HG03103 (cell line): ENCODE data around the gene STK39.

Source experiments
- ATAC-seq: cut with Tn5 transposase; IDR thresholded peaks from one replicate; pipeline ENCODE4 v1.9.1; 2021; ENCODE audit warnings: low read depth; ENCODE audit not compliant: unreplicated experiment

Gene STK39

DNA sequence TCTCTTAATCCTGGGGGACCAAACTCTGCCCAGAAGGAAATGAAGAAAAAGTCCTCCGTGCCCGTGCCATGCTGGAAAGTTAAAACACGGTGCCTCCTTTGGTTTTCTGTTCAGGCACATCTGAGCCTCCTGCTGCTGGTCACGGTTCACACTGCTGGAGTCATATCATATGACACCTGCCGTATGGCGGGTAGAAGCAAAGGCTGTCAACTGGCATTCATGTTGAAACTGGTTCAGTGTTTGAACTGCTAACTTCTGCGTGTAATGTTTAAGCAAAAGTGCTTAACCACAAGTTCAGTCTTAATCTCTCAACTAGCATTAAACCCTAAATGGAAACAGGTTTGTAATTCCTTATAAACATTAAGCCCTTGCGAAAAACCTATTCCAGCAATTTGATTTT, 3.1 kb downstream of the STK39 start:
- no peak for ATAC-seq

DNA sequence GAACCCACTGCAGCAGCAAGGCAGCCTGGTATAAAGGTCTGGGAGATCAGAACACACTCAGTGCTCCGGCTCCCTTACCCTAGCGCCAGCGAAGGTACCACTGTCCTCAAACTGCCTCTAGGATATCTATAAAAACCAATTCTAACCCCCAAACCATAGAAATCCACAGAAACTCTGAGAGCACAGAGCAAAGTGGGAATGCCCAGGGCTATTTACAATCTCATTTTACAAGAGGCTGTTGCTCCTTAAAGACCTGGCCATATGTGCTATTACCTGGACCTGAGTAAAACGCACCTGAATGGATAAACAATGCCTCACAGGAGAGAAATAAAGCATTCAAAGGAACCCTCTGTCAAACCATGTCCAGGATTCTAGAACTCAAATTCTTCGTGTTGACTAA, 4.3 kb downstream of the STK39 start:
- no peak for ATAC-seq

GRCh38 chr2:168241746-168242145, 5.6 kb downstream of the STK39 start:
- no peak for ATAC-seq

- no peak for ATAC-seq
Measured at GRCh38 chr2:168241208-168241607, 6.2 kb downstream of the STK39 start.

DNA sequence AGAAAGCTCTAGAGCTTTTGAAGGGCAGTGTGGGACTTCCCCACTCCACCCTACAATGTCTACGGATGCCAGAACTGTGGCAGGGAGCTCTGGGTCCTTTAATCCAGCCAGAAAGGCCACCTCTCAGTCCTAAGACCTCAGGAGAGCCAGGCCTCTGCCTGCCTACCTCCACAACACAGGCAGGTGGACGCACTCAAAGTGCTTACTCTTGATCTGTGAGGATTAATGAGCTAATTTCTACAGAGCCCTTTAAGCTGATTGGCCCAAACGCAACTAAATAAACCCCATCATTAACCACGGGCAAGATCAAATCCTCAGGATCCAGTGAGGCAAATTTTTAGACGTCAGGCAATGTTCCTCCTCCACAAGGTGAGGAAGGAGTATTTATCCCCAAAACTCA, 8.1 kb downstream of the STK39 start:
- ATAC-seq, result no peak

DNA sequence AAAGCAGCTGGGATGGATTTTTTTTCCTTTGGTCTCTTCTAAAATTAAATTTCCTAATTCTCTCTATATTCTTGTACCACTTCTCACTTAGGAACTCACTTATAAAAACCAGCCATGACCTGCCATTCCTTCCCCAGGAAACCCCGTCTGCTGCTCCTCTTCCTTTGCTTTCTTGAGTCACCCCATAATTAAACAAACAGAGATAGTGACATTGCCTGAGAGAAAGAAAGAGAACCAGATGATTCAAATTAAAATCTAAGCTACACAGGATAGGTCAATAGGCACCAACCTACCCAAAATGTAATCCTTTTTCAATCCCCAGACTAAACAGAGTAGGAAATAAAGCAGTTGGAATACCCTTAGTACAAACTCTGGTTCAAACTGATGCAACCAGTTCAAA, 9.7 kb downstream of the STK39 start:
- no peak for ATAC-seq

DNA sequence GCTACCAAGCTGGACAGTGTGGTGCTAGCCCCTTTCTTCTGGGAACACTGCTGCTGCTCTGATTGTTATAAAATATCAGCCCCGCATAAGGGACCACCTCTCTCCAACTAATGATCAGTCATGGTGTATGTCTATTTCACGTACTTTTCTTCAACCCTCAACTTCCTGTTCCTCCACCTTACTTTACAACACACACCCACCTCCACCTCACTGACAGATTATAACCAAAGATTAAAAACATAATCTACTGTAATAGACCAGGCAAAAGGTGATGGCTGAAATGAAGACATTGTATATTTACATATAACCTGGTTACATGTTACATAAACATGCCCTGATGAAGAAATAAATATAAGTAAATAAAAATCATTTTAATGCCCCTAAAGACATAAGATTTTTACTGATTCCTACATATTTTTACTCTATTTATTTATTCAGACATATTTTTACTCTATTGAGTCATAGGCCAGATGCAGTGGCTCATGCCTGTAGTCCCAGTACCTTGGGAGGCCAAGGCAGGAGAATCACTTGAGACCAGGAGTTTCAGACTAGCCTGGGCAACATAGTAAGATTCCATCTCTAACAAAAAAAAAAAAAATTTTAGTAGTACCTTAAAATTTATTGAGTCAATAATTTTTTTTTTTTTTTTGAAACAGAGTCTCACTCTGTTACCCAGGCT, 12.8 kb downstream of the STK39 start:
- ATAC-seq, result no peak

DNA sequence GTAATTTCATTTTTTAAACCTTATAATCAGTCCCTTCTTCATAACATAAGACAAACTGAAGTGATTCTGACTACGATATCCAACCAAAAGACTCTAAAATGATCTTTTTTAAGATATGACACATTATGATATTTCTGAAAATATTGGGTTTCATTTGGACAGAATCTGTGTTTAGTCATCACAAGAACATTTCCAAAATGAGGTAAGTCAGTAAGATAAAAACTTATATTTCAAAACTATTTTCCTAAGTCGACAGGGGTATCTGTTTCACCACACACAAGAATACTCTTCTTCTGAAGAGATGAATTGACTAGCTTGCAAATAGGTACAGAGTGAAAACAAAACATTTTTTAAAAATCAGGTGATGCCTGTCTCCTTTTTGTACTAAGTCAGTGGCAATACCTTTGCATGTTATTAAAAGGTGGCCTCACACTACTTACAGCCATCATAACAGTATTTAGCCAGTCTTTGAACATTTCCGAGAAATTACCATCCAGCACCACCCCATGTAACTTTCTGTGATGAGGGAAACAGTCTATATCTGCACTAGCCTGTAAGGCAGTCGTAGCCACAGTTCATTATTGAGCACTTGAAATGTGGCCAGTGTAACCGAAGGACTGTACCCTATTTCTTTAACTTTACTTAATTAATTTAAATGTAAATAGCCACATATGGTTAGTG, 13.5 kb downstream of the STK39 start:
- ATAC-seq, result no peak

GRCh38 chr2:168233166-168233565, 14.2 kb downstream of the STK39 start:
- ATAC-seq, result no peak

- no peak for ATAC-seq
Measured at GRCh38 chr2:168231609-168232241, 15.7 kb downstream of the STK39 start.

- no peak for ATAC-seq
Measured at GRCh38 chr2:168230389-168230788, 17.0 kb downstream of the STK39 start.

DNA sequence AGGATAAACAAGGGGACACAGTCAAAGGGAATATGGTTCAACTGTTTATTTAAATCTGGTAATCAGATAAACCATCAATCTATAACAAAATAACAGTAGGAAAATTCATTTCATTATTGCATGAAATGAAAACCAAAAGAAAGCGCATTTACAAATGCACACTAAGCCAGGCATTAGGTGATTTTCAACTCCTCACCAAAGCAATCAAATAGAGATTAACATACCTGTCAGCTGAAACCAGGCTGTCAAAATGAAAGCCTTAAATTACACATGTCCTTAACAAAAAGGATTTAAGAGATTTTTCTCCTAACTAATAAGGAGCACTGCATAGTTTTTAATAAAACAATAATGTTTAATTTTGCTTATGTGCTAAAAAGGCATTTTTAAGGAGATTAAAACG, 23.0 kb downstream of the STK39 start:
- ATAC-seq, result no peak

DNA sequence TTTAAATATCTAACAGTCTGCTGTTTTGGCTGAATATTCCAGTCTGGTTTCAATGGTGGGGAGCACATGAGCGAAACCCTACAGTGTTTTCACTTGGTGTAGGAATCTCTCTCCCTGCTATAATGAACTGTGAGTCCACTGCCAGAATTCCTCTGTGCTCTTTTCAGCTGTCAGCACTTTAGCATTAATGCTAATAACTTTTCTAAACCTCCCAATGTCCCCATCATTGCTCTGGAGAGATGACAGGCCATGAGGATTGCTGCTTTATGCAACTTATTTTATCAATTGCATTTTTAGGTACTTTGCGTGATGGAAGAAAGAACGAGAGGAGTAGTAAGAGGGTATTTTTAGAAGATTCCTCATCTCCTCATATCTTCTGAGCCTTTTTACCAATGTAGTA, 25.3 kb downstream of the STK39 start:
- no peak for ATAC-seq

DNA sequence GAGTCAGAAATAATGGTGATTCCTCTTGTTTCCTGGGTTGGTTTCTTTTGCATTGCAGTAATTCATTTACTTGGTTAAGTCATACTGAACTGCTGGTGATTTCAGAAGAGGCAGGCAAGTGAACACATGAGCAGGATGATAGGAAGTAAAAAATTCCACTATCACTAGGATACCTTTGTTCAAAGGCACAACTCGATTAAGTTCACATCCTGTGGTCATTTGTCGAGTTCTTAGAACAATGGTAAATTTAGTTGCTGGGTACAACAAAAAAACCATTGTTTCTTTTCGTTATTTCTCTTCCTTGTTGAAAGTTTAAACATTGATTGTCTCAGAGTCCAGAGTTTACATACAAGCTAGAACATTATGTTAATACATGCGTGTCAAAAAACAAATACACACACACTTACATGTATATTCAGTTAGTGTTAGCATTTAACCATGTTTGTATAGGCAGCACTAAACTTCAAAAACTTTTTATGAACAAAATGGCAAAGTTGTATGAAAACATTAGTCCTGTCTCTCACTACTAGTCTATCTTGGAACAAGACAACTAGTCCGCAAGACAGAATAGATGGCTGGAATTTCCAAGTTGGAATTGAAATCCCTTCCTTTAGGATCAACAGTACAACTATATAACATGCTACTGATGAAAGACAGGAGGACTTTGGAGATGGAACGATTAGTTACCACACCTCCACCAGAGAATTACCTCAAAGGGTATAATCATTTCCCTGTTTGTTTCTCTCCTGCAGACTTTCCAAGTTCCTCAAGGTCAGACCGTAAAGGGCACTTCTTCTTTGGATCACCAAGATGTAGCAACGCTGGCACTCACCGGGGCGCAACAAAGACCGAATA, 26.2 kb downstream of the STK39 start:
- ATAC-seq, result no peak

- ATAC-seq, result no peak
Measured at GRCh38 chr2:168217920-168218319, 29.5 kb downstream of the STK39 start.

DNA sequence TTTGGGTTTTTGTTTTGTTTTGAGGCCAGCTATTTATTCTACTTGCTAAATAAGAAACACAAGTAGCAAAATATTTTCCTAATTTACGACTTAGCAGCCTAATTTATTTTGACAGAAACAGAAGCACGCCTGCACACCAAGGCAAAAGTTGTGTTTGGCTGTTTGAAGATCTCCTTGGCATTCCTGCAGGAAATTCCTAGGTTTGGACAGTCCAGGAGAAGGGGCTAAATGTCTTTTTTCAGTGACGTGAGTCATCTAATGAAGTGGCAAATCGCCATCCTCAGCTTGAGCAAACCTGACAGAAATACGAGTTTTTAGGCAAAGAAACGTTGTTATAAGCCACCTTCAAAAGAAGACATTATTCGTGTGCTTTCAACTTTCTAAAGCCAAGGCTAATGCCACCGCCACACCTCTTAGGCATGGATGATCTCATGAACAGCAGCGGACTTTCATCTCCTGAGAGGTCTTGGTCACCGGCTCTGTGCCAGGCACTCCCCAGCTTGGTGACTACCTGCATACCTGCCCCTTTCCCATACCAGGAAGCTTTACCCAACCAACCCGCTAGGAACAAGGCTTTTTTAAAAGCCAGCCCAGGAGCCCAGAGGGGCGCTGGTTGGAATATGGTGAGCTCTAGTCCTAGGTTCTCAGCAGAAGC, 30.9 kb downstream of the STK39 start:
- no peak for ATAC-seq

DNA sequence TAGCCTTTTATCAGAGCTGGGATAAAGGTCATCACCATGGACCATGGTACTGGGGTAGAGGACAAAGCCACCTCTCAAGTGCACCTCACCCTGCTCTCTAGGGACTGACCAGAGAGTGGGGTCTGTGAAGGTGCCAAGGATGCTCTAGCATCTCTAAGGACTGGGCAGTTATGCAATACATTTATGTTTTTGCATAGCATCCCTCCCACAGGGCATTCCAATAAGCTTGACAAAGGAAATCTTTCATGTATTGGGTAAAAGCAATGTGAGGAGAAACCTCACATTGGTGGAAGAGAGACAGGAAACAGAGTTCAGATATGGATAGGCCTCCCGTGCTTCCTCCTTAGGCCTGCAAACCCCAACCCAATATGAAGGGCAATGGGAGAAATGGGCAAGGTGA, 31.6 kb downstream of the STK39 start:
- ATAC-seq, result no peak

DNA sequence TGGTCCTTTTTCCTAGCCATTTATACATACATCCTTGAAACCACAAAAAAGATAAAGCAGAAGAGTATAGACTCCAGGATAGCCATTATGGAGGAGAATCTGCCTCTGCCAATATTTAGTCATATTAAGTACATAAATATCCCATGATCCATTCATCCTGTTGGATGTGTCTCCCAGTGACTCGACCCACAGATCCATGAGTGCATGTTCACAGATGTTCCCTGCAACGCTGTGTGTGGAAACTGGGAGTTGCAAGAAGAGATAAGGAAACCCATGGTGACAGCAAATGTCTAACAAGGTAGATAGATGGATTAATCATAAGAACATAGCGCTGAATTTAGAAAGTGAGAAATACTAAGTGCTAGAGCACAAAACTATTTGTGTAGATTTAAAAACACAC, 34.5 kb downstream of the STK39 start:
- ATAC-seq, result no peak

- ATAC-seq, result no peak
Measured at GRCh38 chr2:168212167-168212566, 35.2 kb downstream of the STK39 start.

DNA sequence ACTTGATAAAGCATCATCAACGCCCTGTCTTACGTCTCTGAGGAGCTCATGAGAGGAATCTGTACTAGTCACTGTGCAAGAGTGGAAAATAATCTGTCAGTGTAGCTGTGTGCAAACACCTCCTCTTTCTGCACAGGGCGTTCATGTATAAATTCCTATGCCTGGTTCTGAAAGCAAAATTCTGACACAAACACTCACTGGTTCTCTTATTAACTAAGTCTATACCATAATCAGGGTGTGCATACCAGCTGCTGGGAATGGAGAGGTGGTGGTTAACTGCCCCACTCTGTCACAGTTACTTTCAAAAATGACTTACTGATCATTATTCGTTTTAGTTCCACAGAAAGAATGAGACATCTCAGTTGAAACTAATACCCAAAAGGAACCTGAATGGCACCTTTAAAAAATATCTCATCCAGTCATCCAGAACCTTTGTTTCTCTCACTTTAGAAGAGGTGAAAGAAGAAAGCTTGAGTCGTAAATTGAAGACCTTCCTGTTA, 35.7 kb downstream of the STK39 start:
- ATAC-seq, result peak; percentile 62
